Measurements from ENCODE around the gene PTHLH. TPM values are rescaled to one million over a fixed set of nuclear protein-coding genes. Genes with fewer than 3 reads are reported as not detected.

The PTHLH gene
- polyA plus RNA-seq, 1 of the 3 experiments (the other 2 are of a cell fraction) = 29.0 TPM

DNA sequence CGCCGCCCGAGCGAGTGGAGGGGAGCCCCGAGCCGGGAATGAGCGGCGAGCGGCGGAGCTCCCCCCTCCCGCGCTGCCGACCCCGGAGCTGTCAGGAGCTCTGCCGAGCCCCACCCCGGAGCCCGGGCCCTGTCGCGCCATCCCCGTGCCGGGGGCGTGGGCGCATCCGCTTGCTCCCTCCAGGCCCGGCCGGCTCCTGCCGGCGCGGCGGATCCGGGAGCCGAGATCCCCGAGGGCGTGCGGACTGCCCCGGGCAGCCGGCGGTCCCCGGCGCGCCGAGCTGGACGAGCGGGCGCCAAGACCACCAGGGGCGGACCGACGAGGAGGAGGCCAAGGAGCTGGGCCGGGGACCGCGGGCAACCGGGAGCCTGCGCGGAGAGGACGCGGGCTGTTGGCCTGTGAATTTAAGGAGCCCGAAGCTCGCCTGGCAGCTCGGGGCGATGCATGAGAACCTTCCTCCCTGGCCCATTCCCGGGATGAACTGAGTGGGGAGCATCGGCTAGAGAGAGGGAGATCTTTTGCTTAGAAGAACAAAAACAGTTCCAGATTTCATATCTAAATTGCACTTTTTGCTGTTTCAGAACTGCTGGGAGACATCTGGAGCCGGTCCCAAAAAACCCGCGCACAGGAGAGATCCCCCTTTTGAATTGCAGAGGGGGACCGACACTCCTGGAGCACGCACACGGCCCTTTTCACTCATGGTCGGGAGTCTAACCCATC, 2.0 kb downstream of the PTHLH start (continued):
- TF ChIP-seq, protein P1, sequence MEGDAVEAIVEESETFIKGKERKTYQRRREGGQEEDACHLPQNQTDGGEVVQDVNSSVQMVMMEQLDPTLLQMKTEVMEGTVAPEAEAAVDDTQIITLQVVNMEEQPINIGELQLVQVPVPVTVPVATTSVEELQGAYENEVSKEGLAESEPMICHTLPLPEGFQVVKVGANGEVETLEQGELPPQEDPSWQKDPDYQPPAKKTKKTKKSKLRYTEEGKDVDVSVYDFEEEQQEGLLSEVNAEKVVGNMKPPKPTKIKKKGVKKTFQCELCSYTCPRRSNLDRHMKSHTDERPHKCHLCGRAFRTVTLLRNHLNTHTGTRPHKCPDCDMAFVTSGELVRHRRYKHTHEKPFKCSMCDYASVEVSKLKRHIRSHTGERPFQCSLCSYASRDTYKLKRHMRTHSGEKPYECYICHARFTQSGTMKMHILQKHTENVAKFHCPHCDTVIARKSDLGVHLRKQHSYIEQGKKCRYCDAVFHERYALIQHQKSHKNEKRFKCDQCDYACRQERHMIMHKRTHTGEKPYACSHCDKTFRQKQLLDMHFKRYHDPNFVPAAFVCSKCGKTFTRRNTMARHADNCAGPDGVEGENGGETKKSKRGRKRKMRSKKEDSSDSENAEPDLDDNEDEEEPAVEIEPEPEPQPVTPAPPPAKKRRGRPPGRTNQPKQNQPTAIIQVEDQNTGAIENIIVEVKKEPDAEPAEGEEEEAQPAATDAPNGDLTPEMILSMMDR (IDR thresholded peaks at IDR 0.05) = no peak
- TF ChIP-seq, protein P2, sequence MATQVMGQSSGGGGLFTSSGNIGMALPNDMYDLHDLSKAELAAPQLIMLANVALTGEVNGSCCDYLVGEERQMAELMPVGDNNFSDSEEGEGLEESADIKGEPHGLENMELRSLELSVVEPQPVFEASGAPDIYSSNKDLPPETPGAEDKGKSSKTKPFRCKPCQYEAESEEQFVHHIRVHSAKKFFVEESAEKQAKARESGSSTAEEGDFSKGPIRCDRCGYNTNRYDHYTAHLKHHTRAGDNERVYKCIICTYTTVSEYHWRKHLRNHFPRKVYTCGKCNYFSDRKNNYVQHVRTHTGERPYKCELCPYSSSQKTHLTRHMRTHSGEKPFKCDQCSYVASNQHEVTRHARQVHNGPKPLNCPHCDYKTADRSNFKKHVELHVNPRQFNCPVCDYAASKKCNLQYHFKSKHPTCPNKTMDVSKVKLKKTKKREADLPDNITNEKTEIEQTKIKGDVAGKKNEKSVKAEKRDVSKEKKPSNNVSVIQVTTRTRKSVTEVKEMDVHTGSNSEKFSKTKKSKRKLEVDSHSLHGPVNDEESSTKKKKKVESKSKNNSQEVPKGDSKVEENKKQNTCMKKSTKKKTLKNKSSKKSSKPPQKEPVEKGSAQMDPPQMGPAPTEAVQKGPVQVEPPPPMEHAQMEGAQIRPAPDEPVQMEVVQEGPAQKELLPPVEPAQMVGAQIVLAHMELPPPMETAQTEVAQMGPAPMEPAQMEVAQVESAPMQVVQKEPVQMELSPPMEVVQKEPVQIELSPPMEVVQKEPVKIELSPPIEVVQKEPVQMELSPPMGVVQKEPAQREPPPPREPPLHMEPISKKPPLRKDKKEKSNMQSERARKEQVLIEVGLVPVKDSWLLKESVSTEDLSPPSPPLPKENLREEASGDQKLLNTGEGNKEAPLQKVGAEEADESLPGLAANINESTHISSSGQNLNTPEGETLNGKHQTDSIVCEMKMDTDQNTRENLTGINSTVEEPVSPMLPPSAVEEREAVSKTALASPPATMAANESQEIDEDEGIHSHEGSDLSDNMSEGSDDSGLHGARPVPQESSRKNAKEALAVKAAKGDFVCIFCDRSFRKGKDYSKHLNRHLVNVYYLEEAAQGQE (IDR thresholded peaks at IDR 0.05; ENCODE audit: low read depth, low read length) = no peak
- TF ChIP-seq RXRA (IDR thresholded peaks at IDR 0.05; ENCODE audit: borderline replicate concordance, low read depth) (no peak), GABPA (IDR thresholded peaks at IDR 0.05; ENCODE audit: low read depth) (no peak), MXI1 (IDR thresholded peaks at IDR 0.05; ENCODE audit: low read depth, low read length) (no peak), YY1 (IDR thresholded peaks at IDR 0.05; ENCODE audit: low read depth) (no peak), NRF1 (IDR thresholded peaks at IDR 0.05; ENCODE audit: low read depth, low read length) (no peak)
- TF ChIP-seq, protein P3, sequence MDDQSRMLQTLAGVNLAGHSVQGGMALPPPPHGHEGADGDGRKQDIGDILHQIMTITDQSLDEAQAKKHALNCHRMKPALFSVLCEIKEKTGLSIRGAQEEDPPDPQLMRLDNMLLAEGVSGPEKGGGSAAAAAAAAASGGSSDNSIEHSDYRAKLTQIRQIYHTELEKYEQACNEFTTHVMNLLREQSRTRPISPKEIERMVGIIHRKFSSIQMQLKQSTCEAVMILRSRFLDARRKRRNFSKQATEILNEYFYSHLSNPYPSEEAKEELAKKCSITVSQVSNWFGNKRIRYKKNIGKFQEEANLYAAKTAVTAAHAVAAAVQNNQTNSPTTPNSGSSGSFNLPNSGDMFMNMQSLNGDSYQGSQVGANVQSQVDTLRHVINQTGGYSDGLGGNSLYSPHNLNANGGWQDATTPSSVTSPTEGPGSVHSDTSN (IDR thresholded peaks at IDR 0.05) = no peak
- TF ChIP-seq, protein P4, sequence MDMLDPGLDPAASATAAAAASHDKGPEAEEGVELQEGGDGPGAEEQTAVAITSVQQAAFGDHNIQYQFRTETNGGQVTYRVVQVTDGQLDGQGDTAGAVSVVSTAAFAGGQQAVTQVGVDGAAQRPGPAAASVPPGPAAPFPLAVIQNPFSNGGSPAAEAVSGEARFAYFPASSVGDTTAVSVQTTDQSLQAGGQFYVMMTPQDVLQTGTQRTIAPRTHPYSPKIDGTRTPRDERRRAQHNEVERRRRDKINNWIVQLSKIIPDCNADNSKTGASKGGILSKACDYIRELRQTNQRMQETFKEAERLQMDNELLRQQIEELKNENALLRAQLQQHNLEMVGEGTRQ (IDR thresholded peaks at IDR 0.05; ENCODE audit: borderline replicate concordance, low read depth, low read length) = no peak

DNA sequence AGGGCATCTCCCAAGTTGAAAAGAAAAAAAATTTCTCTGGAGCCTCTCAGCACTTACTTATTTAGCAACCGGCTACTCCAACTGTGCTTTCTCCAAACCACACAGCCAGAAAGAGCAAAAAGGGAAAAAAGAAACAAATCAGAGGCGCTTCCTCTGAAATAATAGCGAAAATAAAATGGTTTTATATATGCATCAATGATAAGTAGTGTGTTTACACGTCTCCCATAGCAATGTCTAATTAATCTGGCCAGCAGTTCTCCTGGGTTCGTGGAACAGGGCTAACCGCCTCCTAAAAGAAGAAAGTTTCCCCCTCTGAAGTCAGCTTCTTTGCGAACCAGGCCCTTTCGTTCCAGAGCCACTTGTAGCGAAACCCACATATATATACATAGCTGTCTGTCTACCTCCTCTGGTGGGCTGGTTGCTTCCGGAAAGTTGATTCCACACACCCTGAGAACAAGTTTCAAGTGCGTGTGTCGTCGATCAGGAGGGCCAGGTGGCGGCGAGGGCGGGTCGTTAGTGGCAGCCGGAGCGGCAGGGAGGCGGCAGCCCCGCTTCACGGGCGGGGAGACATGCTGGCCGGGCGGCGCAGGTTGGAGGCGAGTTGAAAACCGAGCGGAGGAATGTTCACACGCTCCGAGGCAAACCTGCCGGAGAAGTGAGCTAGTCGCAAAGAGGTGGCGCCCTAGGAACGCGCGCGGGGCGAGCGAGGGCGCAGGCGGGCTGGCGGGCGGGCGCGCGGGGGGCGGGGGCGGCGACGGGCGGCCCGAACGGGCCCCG, 2.7 kb downstream of the PTHLH start:
- Histone ChIP-seq H3K9me2 (no peaks in the 10 kb centered on the region), H3K79me2 (ENCODE audit: insufficient read depth) (peaks cover 22% of the 10 kb centered on the region), H3K36me3 (replicated peaks in 1 of 2; ENCODE audit: control insufficient read depth in 1 of 2, insufficient read depth in 2 of 2, low read length in 1 of 2) (no peaks in the 10 kb centered on the region), H3K4me2 (peak overlapping the region; percentile 86), H3K4me1 (ENCODE audit: control insufficient read depth in 1 of 2, insufficient read depth in 2 of 2, low read depth in 1 of 2, low read length in 1 of 2) (peaks cover 14 to 30% of the 10 kb centered on the region in 2 experiments; a peak in 3 of 4 replicates), H3K27me3 (ENCODE audit: insufficient read depth) (no peaks in the 10 kb centered on the region), H3K27ac (ENCODE audit: low read depth in 2 of 2, low read length in 1 of 2) (peak overlapping the region in 1 of 2 experiments; percentile 98; a peak in 2 of 4 replicates), H4K20me1 (ENCODE audit: insufficient read depth) (no peaks in the 10 kb centered on the region), H2AFZ (ENCODE audit: low read depth) (peak overlapping the region; percentile 75), H3K9ac (peak overlapping the region; percentile 91), H3F3A (replicated peaks; ENCODE audit: insufficient read depth) (peaks cover 62% of the 10 kb centered on the region), H3K9me3 (no peaks in the 10 kb centered on the region), H3K4me3 (ENCODE audit: low read depth in 2 of 2, low read length in 1 of 2) (peak overlapping the region; percentile 57 to 77)
- ChIA-PET CTCF (interaction anchor here (0.8 to 2.0 kb wide), 14 partner anchors 10 to 1346 kb away, joined by 3 to 11 read pairs (median 3); no protein-coding TSS in a partner anchor), POLR2A (no interaction called here)
- 1% methylated on average over 13 of the region's 55 CpGs for WGBS (ENCODE audit: low lambda C conversion rate)
- DNase-seq = no peak
- TF ChIP-seq RAD21 (IDR thresholded peaks at IDR 0.05; ENCODE audit: low read length) (peak; percentile 57), SMC3 (IDR thresholded peaks at IDR 0.05; ENCODE audit: low read depth, low read length) (peak; percentile 45), POLR2AphosphoS5 (IDR thresholded peaks at IDR 0.05; ENCODE audit: low read depth, low read length) (no peak), GATA2 (CRISPR knock-in tag; IDR thresholded peaks at IDR 0.05) (no peak), MXI1 (IDR thresholded peaks at IDR 0.05; ENCODE audit: low read depth, low read length) (no peak), SIN3A (IDR thresholded peaks at IDR 0.05; ENCODE audit: borderline replicate concordance, low read depth, low read length) (peak; percentile 10; the same call in 1 of the 2 replicates)
- TF ChIP-seq, protein P1 (IDR thresholded peaks at IDR 0.05) = peak; percentile 35
- TF ChIP-seq, protein P5, sequence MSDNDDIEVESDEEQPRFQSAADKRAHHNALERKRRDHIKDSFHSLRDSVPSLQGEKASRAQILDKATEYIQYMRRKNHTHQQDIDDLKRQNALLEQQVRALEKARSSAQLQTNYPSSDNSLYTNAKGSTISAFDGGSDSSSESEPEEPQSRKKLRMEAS (IDR thresholded peaks at IDR 0.05; ENCODE audit: low read depth) = peak; percentile 50; the same call in 1 of the 2 replicates
- TF ChIP-seq, protein P3 (IDR thresholded peaks at IDR 0.05) = no peak; the same call in 1 of the 2 replicates

Data from SK-N-SH (cell line).